Measurements from ENCODE around the gene LYST.

The LYST gene

GRCh38 chr1:235703506-235703905, 163.2 kb downstream of the LYST start:
- no peak for DNase-seq

- no peak for DNase-seq
Observed at GRCh38 chr1:235702412-235702811, 164.3 kb downstream of the LYST start.

GRCh38 chr1:235697508-235697907, 169.2 kb downstream of the LYST start:
- no peak for DNase-seq

GRCh38 chr1:235689356-235689755, 177.3 kb downstream of the LYST start:
- no peak for DNase-seq

- no peak for DNase-seq
Observed at GRCh38 chr1:235688096-235688495, 178.6 kb downstream of the LYST start.

- no peak for DNase-seq
Observed at GRCh38 chr1:235683653-235684052, 183.1 kb downstream of the LYST start.

GRCh38 chr1:235682216-235682615, 184.5 kb downstream of the LYST start:
- DNase-seq: no peak

- no peak for DNase-seq
Observed at GRCh38 chr1:235679644-235680043, 187.1 kb downstream of the LYST start.

- DNase-seq: no peak
Observed at GRCh38 chr1:235679005-235679404, 187.7 kb downstream of the LYST start.

- DNase-seq: no peak
Observed at GRCh38 chr1:235675152-235675890, 191.4 kb downstream of the LYST start.

GRCh38 chr1:235673981-235674380, 192.7 kb downstream of the LYST start:
- no peak for DNase-seq

GRCh38 chr1:235671992-235672391, 194.7 kb downstream of the LYST start:
- DNase-seq: no peak

GRCh38 chr1:235670157-235670776, 196.4 kb downstream of the LYST start:
- no peak for DNase-seq

- no peak for DNase-seq
Observed at GRCh38 chr1:235669277-235669676, 197.4 kb downstream of the LYST start.

- no peak for DNase-seq
Observed at GRCh38 chr1:235663628-235664027, 203.1 kb downstream of the LYST start.

- no peak for DNase-seq
Observed at GRCh38 chr1:235661568-235661967, 205.1 kb downstream of the LYST start.

GRCh38 chr1:235659186-235659771, 207.4 kb downstream of the LYST start:
- DNase-seq: no peak

- DNase-seq: no peak
Observed at GRCh38 chr1:235657747-235658526, 208.8 kb downstream of the LYST start.

- no peak for DNase-seq
Observed at GRCh38 chr1:235657269-235657668, 209.4 kb downstream of the LYST start.

GRCh38 chr1:235652364-235652763, 214.3 kb downstream of the LYST start:
- DNase-seq: no peak

- DNase-seq: no peak
Observed at GRCh38 chr1:235651170-235651806, 215.4 kb downstream of the LYST start.

GRCh38 chr1:235650341-235651169, 216.2 kb downstream of the LYST start:
- no peak for DNase-seq
